GM21723 (cell line): ENCODE data around the gene TNFAIP3.
"Not testable (repeated sequence)": the region's sequence is repeated elsewhere in the genome, so short reads cannot be mapped to it uniquely, and the experiment has no call there.

Experiments
- ATAC-seq: cut with Tn5 transposase; IDR thresholded peaks from one replicate; pipeline ENCODE4 v1.9.1; 2021; ENCODE audit warnings: mild to moderate bottlenecking, moderate library complexity; ENCODE audit not compliant: unreplicated experiment

The TNFAIP3 gene

GRCh38 chr6:137866914-137867684, at the start of gene TNFAIP3:
Gene TNFAIP3, plus strand, starts transcription at chr6:137867259. Its CDS starts 3,969 bp downstream, at chr6:137871228.
- ATAC-seq: peak; percentile 70

- ATAC-seq: no peak
Measured at GRCh38 chr6:137818440-137818839, 48.6 kb upstream of the TNFAIP3 start.

GRCh38 chr6:137819740-137820139, 47.3 kb upstream of the TNFAIP3 start:
- no peak for ATAC-seq

- no peak for ATAC-seq
Measured at GRCh38 chr6:137820425-137820824, 46.6 kb upstream of the TNFAIP3 start.

GRCh38 chr6:137820952-137821351, 46.1 kb upstream of the TNFAIP3 start:
- no peak for ATAC-seq

GRCh38 chr6:137821491-137821890, 45.6 kb upstream of the TNFAIP3 start:
- ATAC-seq: no peak

GRCh38 chr6:137823826-137824555, 43.1 kb upstream of the TNFAIP3 start:
- ATAC-seq: no peak

- no peak for ATAC-seq
Measured at GRCh38 chr6:137824556-137824879, 42.5 kb upstream of the TNFAIP3 start.

- no peak for ATAC-seq
Measured at GRCh38 chr6:137824896-137825295, 42.2 kb upstream of the TNFAIP3 start.

- no peak for ATAC-seq
Measured at GRCh38 chr6:137827411-137827940, 39.6 kb upstream of the TNFAIP3 start.

- peak; percentile 62 for ATAC-seq
Measured at GRCh38 chr6:137827977-137828810, 38.9 kb upstream of the TNFAIP3 start.

- ATAC-seq: no peak
Measured at GRCh38 chr6:137829641-137830083, 37.4 kb upstream of the TNFAIP3 start.

GRCh38 chr6:137830511-137830911, 36.5 kb upstream of the TNFAIP3 start:
- no peak for ATAC-seq

- no peak for ATAC-seq
Measured at GRCh38 chr6:137832110-137832509, 34.9 kb upstream of the TNFAIP3 start.

- ATAC-seq: no peak
Measured at GRCh38 chr6:137834508-137834907, 32.6 kb upstream of the TNFAIP3 start.

GRCh38 chr6:137836788-137837187, 30.3 kb upstream of the TNFAIP3 start:
- no peak for ATAC-seq

GRCh38 chr6:137838090-137838489, 29.0 kb upstream of the TNFAIP3 start:
- ATAC-seq: not testable (repeated sequence)

- ATAC-seq: not testable (repeated sequence)
Measured at GRCh38 chr6:137838597-137838996, 28.5 kb upstream of the TNFAIP3 start.

- ATAC-seq: no peak
Measured at GRCh38 chr6:137839076-137839475, 28.0 kb upstream of the TNFAIP3 start.

GRCh38 chr6:137840252-137840651, 26.8 kb upstream of the TNFAIP3 start:
- no peak for ATAC-seq

GRCh38 chr6:137843211-137843610, 23.8 kb upstream of the TNFAIP3 start:
- ATAC-seq: no peak
